ENCODE measurements around the gene NES. TPM values are rescaled to one million over a fixed set of nuclear protein-coding genes. Genes with fewer than 3 reads are reported as not detected.
A peak's percentile ranks its signal among the peaks of the same experiment; 100 is the strongest.

NES gene
- total RNA-seq, 1 donor from 2014 or later, result 56.8 TPM

- Mint-ChIP-seq H3K4me3 (no peak overlapping the region), H3K9me3 (no peaks in the 10 kb centered on the region), H3K4me1 (peaks cover 7% of the 10 kb centered on the region), H3K27me3 (ENCODE audit: low read depth) (peaks cover 92% of the 10 kb centered on the region), H3K36me3 (no peaks in the 10 kb centered on the region), H3K27ac (no peak overlapping the region)
- TF ChIP-seq, protein P1, sequence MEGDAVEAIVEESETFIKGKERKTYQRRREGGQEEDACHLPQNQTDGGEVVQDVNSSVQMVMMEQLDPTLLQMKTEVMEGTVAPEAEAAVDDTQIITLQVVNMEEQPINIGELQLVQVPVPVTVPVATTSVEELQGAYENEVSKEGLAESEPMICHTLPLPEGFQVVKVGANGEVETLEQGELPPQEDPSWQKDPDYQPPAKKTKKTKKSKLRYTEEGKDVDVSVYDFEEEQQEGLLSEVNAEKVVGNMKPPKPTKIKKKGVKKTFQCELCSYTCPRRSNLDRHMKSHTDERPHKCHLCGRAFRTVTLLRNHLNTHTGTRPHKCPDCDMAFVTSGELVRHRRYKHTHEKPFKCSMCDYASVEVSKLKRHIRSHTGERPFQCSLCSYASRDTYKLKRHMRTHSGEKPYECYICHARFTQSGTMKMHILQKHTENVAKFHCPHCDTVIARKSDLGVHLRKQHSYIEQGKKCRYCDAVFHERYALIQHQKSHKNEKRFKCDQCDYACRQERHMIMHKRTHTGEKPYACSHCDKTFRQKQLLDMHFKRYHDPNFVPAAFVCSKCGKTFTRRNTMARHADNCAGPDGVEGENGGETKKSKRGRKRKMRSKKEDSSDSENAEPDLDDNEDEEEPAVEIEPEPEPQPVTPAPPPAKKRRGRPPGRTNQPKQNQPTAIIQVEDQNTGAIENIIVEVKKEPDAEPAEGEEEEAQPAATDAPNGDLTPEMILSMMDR (IDR thresholded peaks at IDR 0.05; ENCODE audit: unreplicated experiment), result no peak
- no peak for DNase-seq (ENCODE audit: low spot score in 2 of 2, unreplicated experiment in 2 of 2)
These were observed 33.1 kb downstream of the NES start for GRCh38 chr1:156644146-156644545.

GRCh38 chr1:156643778-156644092 is 33.5 kb downstream of the NES start:
- peaks cover 10% of the 10 kb centered on the region for H3K4me1 Mint-ChIP-seq
- H3K27me3 Mint-ChIP-seq (ENCODE audit: low read depth), result peaks cover 92% of the 10 kb centered on the region
- TF ChIP-seq, protein P1 (IDR thresholded peaks at IDR 0.05; ENCODE audit: unreplicated experiment), result no peak
- H3K27ac Mint-ChIP-seq, result no peak overlapping the region
- no peaks in the 10 kb centered on the region for H3K36me3 Mint-ChIP-seq
- no peak overlapping the region for H3K4me3 Mint-ChIP-seq
- no peaks in the 10 kb centered on the region for H3K9me3 Mint-ChIP-seq
- no peak for DNase-seq (ENCODE audit: low spot score in 2 of 2, unreplicated experiment in 2 of 2)

DNA sequence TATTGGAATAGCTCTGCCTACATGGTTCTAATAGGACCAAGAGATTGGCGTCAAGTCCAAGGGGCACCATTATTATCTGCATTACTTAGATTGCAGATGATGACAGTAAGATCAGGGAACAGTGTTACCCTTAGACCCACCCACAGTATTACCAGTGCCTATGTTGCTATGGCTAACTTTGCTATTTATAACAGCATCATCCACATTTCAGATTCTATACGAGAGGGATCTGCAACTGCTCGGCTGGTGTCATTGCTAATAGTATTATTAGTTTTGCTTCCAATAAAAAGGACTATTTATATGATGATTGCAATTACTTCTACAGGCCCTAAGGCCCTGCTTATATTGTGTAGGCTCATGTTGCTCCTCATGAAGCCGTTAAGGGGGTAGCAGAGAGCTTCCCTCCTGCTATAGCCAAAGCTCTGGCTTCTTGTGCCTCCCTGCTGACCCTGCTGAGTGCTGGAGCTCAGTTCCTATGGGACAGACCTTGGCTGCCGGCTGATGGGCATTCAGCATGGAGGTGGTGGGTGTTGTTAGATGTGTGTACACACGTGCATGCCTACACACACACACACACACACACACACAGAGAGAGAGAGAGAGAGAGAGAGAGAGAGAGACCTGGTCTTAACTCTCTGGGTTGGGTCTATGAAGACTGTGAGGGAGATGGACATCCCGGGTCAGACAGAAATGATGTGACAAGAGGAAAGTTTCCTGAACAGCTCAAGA is 34.0 kb downstream of the NES start:
- H3K4me1 Mint-ChIP-seq, result peaks cover 15% of the 10 kb centered on the region
- TF ChIP-seq, protein P1 (IDR thresholded peaks at IDR 0.05; ENCODE audit: unreplicated experiment), result no peak
- no peaks in the 10 kb centered on the region for H3K36me3 Mint-ChIP-seq
- no peak for DNase-seq (ENCODE audit: low spot score in 2 of 2, unreplicated experiment in 2 of 2)
- H3K9me3 Mint-ChIP-seq, result no peaks in the 10 kb centered on the region
- H3K27ac Mint-ChIP-seq, result no peak overlapping the region
- H3K27me3 Mint-ChIP-seq (ENCODE audit: low read depth), result peaks cover 92% of the 10 kb centered on the region
- peak overlapping the region; percentile 65 for H3K4me3 Mint-ChIP-seq

DNA sequence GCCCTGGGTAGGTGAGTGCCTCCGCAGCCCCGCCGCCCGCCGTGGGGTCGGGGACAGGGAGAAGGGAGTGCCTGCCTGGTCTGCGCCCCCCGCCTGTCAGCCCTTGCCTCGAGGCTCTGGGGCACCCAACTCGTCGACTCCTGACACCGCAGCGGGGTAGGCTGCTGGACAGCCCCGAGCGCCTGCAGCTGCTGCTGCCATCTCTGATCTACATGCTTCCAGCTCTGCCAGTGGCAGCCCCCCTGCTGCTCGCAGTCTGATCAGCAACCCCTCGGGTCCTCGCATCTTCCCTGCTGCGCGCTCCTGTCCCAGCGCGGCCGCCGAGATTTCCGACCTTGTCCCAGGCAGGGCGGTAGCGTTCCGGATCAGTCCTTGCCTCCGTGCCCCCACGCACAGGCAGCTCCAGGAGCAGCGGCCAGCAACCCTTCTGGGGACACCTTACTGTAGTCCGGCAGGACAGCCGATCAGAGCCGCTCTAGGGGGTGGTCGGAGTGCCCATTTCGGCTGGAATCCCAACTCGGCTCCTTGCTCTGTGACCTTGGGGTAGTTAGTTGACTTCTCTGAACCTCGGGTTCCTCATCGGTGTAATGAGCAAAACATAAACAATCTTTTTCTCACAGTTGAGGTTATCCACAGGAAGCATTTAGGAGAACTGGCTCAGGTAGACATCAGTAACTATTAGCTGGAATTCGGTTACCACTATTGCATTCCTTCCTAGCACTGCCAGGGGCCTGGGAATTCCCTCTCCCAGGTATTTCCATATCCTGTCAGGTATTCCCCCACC is 34.8 kb downstream of the NES start:
- TF ChIP-seq, protein P1 (IDR thresholded peaks at IDR 0.05; ENCODE audit: unreplicated experiment), result no peak
- Mint-ChIP-seq H3K4me3 (peak overlapping the region; percentile 65), H3K36me3 (no peaks in the 10 kb centered on the region), H3K9me3 (no peaks in the 10 kb centered on the region), H3K27ac (no peak overlapping the region), H3K27me3 (ENCODE audit: low read depth) (peaks cover 91% of the 10 kb centered on the region), H3K4me1 (peaks cover 18% of the 10 kb centered on the region)
- no peak for DNase-seq (ENCODE audit: low spot score in 2 of 2, unreplicated experiment in 2 of 2)

- Mint-ChIP-seq H3K4me1 (peaks cover 18% of the 10 kb centered on the region), H3K36me3 (no peaks in the 10 kb centered on the region), H3K9me3 (no peaks in the 10 kb centered on the region), H3K27me3 (ENCODE audit: low read depth) (peaks cover 90% of the 10 kb centered on the region), H3K4me3 (peak within 1 kb of the TSS; percentile 65), H3K27ac (no peak within 1 kb of the TSS)
- DNase-seq (ENCODE audit: low spot score in 2 of 2, unreplicated experiment in 2 of 2), result no peak
- TF ChIP-seq, protein P1 (IDR thresholded peaks at IDR 0.05; ENCODE audit: unreplicated experiment), result no peak
These were observed 35.4 kb downstream of the NES start, which contains the start of gene BCAN for GRCh38 chr1:156641761-156642264. TSS of gene BCAN (plus strand) at chr1:156642117. CDS start at chr1:156646055, 3,938 bp downstream.

Measured in mesothelial cell of epicardium (in vitro differentiated cells).